AG04450 (cell line): Measurements from ENCODE around the gene OTOGL. TPM values are rescaled to one million over a fixed set of nuclear protein-coding genes. Genes with fewer than 3 reads are reported as not detected.

Source experiments
- CTCF ChIA-PET: fragments of 300-600, 350-600 bp; formaldehyde crosslinking; extraction: SDS; loops from one replicate; lab custom pipeline; 2022; ENCODE audit warnings: antibody characterized with exemption, inconsistent platforms; lab: Charles Lee
- POLR2A ChIA-PET: fragments of 350-600 bp; formaldehyde crosslinking; extraction: SDS; loops from one replicate; lab custom pipeline; 2021; ENCODE audit warnings: antibody characterized with exemption, inconsistent platforms; lab: Yijun Ruan, JAX
- DNase-seq: peaks from one replicate; pipeline ENCODE4 v3.0.0-alpha.2; 2011; ENCODE audit warnings: low read depth, low spot score
- H3K27ac ChIP-seq: one replicate; pipeline ENCODE4 v1.5.1; 2012; ENCODE audit warnings: low read depth, low read length, control low read depth
- H3K27me3 ChIP-seq: one replicate; pipeline ENCODE4 v1.6.0; 2012; ENCODE audit warnings: low read length; ENCODE audit not compliant: control insufficient read depth, insufficient read depth
- H3K4me3 ChIP-seq: 2 replicates; pipeline ENCODE4 v1.5.1; 2011; ENCODE audit warnings: mild to moderate bottlenecking, low read depth, low read length, control low read depth
- H3K9me3 ChIP-seq: 2 replicates; pipeline ENCODE4 v1.5.1; 2012; ENCODE audit warnings: low read length; ENCODE audit not compliant: control insufficient read depth, insufficient read depth
- CTCF ChIP-seq: IDR thresholded peaks from 2 replicates; pipeline ENCODE4 v1.5.1; 2011; ENCODE audit warnings: low read depth, low read length, control low read depth, inconsistent platforms
- polyA plus RNA-seq: library from polyadenylated mRNA; depleted of rRNA; stranded (reverse); fragments of >200 nt; gene quantifications from 2 replicates; pipeline ENCODE4 v1.2.3, GENCODE V29; 2011

Gene OTOGL
- polyA plus RNA-seq, 1 experiment, result 0.07 TPM

- no peak for TF ChIP-seq CTCF
- no peak overlapping the region for H3K4me3 ChIP-seq
- DNase-seq, result no peak
- no peaks in the 10 kb centered on the region for H3K9me3 ChIP-seq
- no peaks in the 10 kb centered on the region for H3K27me3 ChIP-seq
- H3K27ac ChIP-seq, result no peak overlapping the region
- ChIA-PET CTCF (interaction anchor here (1.0 kb wide), 1 partner anchor 812 kb away, joined by 3 read pairs; no protein-coding TSS in a partner anchor), POLR2A (no interaction called here)
Measured at GRCh38 chr12:80316222-80316621, 216.9 kb downstream of the OTOGL start.

GRCh38 chr12:80317307-80317706, 218.0 kb downstream of the OTOGL start:
- POLR2A ChIA-PET, result no interaction called here
- H3K27ac ChIP-seq, result no peak overlapping the region
- CTCF ChIA-PET, result no interaction called here
- no peaks in the 10 kb centered on the region for H3K27me3 ChIP-seq
- no peak for DNase-seq
- no peak for TF ChIP-seq CTCF
- H3K9me3 ChIP-seq, result no peaks in the 10 kb centered on the region
- H3K4me3 ChIP-seq, result no peak overlapping the region

GRCh38 chr12:80317899-80318298, 218.6 kb downstream of the OTOGL start:
- no peaks in the 10 kb centered on the region for H3K9me3 ChIP-seq
- CTCF ChIA-PET, result interaction anchor here (0.6 kb wide), 1 partner anchor 456 kb away, joined by 4 read pairs; no protein-coding TSS in a partner anchor
- H3K27me3 ChIP-seq, result no peaks in the 10 kb centered on the region
- no peak for TF ChIP-seq CTCF
- H3K27ac ChIP-seq, result no peak overlapping the region
- POLR2A ChIA-PET, result no interaction called here
- no peak overlapping the region for H3K4me3 ChIP-seq
- no peak for DNase-seq

GRCh38 chr12:80320121-80320678, 220.9 kb downstream of the OTOGL start:
- ChIA-PET CTCF (interaction anchor here (1.0 to 1.1 kb wide), 2 partner anchors 50 to 622 kb away, joined by 3 to 13 read pairs; no protein-coding TSS in a partner anchor), POLR2A (no interaction called here)
- no peak for DNase-seq
- Histone ChIP-seq H3K9me3 (no peaks in the 10 kb centered on the region), H3K27ac (no peak overlapping the region), H3K27me3 (no peaks in the 10 kb centered on the region), H3K4me3 (no peak overlapping the region)
- no peak for TF ChIP-seq CTCF

GRCh38 chr12:80321653-80322052, 222.3 kb downstream of the OTOGL start:
- Histone ChIP-seq H3K27ac (no peak overlapping the region), H3K27me3 (no peaks in the 10 kb centered on the region), H3K9me3 (no peaks in the 10 kb centered on the region), H3K4me3 (no peak overlapping the region)
- TF ChIP-seq CTCF, result no peak
- ChIA-PET CTCF (interaction anchor here (0.6 to 1.0 kb wide), 2 partner anchors 420 to 936 kb away, joined by 3 read pairs; no protein-coding TSS in a partner anchor), POLR2A (no interaction called here)
- DNase-seq, result no peak
